Measurements from ENCODE around the gene ASB3.
"Not testable (repeated sequence)": the region's sequence is repeated elsewhere in the genome, so short reads cannot be mapped to it uniquely, and the experiment has no call there.

The ASB3 gene

GRCh38 chr2:53740170-53740569 is 46.6 kb downstream of the ASB3 start:
- no peak for DNase-seq (ENCODE audit: low read depth in 2 of 3, low spot score in 2 of 3)

GRCh38 chr2:53739032-53739431 is 47.7 kb downstream of the ASB3 start:
- DNase-seq (ENCODE audit: low read depth in 2 of 3, low spot score in 2 of 3) = no peak

DNA sequence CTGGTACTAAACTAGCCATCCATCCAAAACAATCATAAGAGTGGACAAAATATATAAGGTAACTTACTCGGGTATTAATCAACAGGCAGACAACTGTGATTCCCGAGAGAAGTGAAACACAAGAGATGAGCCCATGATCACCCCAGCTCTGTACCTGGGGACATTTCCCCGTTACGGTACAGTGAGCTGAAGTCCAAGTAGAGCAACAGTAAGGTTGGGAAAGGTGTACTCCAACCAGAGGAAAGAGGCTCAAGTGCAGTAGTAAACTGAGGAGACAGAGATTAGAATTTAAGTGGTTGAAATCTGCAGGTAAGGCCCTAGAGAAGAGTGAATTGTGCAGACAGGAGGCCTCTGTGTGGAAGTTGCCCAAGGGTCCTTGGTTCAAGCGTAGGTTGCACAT is 49.7 kb downstream of the ASB3 start:
- DNase-seq (ENCODE audit: low read depth in 2 of 3, low spot score in 2 of 3) = no peak

- DNase-seq (ENCODE audit: low read depth in 2 of 3, low spot score in 2 of 3) = no peak
Measured at GRCh38 chr2:53729143-53729762, 57.5 kb downstream of the ASB3 start.

GRCh38 chr2:53727921-53728320 is 58.8 kb downstream of the ASB3 start:
- no peak for DNase-seq (ENCODE audit: low read depth in 2 of 3, low spot score in 2 of 3)

DNA sequence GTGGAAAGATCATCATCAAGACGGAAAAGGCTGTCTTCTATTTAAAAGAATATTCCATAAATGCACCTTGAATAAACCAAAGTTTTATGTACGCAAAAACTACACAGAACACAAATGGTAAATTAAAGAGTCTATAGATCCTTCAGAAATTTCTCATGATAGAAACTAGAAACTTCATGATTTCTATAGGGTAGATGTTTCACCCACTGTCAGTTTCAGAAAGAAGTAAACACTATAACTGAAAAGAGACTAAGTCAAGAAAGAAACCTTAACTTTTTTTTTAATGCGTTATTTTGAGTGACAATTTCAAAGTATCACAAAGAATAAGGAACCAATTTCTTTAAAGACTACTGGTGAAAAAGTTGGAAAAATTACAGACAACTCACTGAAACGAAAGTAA is 61.1 kb downstream of the ASB3 start:
- DNase-seq (ENCODE audit: low read depth in 2 of 3, low spot score in 2 of 3) = no peak

GRCh38 chr2:53724536-53724935 is 62.2 kb downstream of the ASB3 start:
- no peak for DNase-seq (ENCODE audit: low read depth in 2 of 3, low spot score in 2 of 3)

DNA sequence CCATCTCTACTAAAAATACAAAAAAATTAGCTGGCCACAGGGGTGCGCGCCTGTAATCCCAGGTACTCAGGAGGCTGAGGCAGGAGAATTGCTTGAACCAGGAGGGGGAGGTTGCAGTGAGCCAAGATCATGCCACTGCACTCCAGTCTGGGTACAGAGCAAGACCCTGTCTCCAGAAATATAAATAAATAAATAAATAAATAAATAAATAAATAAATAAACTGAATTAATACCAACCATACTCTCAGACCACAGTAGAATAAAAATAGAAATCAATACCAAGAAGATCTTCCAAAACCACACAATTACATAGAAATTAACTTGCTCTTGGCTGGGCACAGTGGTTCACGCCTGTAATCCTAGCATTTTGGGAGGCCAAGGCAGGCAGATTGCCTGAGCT is 65.8 kb downstream of the ASB3 start:
- DNase-seq (ENCODE audit: low read depth in 2 of 3, low spot score in 2 of 3) = not testable (repeated sequence)

- DNase-seq (ENCODE audit: low read depth in 2 of 3, low spot score in 2 of 3) = no peak
Measured at GRCh38 chr2:53715568-53715967, 71.2 kb downstream of the ASB3 start.

- no peak for DNase-seq (ENCODE audit: low read depth in 2 of 3, low spot score in 2 of 3)
Measured at GRCh38 chr2:53711271-53711780, 75.4 kb downstream of the ASB3 start.

DNA sequence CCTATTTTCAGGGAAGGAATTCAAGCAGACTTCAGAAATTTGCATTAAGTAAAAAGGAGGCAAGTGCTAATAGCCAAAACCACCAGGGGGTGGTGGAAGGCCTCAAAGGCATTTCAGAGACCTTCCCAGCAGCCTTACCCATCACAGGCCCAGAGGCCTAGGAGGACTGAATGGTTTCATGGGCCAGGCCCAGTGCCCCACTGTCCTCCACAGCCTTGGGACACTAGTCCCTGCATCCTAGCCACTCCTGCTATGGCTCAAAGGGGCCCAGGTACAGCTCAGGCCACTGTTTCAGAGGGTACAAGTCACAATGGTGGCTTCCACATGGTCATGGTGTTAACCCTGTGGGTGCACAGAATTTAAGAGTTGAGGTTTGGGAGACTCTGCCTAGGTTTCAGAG is 77.8 kb downstream of the ASB3 start:
- DNase-seq (ENCODE audit: low read depth in 2 of 3, low spot score in 2 of 3) = no peak

DNA sequence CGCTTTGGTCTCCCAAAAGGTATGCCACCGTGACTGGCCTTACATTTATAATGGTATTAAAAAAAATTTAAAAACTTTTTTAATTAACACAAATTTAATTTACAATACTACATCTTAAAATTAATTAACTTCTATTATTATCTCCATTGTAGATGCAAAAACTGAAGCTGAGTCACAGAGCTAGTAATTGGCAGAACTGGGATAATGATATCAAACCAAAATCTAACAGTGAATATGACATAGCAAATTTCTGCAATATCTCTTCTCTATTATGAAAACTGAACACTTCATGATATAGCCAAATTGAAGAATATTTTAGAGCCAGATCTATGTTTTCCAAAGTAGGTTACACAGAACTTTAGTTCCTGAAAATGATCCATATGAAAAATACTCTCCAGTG is 85.5 kb downstream of the ASB3 start:
- no peak for DNase-seq (ENCODE audit: low read depth in 2 of 3, low spot score in 2 of 3)

DNA sequence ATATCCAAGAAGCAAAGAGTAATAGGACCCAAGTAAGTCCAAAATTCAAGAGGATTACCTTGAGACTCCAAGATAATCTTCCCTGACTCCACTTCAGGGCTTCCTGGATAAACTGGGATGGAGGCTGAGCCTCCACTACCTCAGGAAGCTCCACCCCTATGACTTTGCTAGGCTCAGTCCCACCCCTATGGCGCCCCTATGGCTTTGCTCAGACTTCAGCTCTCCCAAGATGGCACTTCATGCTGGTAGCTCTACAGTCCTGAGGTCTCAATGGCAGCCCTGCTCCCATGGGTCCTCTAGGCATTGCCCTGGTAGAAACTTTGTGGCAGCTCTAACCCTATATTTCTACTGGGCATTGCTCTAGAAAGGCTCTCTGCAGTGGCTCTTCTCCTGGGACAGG is 89.1 kb downstream of the ASB3 start:
- DNase-seq (ENCODE audit: low read depth in 2 of 3, low spot score in 2 of 3) = no peak

GRCh38 chr2:53697092-53697491 is 89.7 kb downstream of the ASB3 start:
- no peak for DNase-seq (ENCODE audit: low read depth in 2 of 3, low spot score in 2 of 3)

GRCh38 chr2:53695575-53695974 is 91.2 kb downstream of the ASB3 start:
- no peak for DNase-seq (ENCODE audit: low read depth in 2 of 3, low spot score in 2 of 3)

GRCh38 chr2:53694096-53694771 is 92.5 kb downstream of the ASB3 start:
- DNase-seq (ENCODE audit: low read depth in 2 of 3, low spot score in 2 of 3) = no peak

DNA sequence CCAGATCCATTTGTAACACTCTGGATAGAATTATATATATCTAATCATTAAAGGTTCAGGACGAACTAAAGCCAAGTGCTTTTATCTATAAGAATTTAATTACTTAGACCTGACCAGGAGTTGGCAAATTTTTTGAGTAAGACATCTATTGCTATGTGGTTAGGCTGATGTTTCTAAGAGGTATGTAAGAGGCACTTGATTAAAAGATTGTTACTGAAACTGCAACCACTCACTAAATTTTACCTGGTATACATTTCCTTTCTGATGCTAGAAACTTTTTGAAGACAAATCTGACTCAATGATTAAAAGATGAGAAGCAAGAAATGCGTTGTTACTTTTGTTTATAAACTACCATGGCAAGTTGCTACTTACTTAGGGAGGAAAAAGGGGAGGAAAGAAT is 95.9 kb downstream of the ASB3 start:
- DNase-seq (ENCODE audit: low read depth in 2 of 3, low spot score in 2 of 3) = no peak

- DNase-seq (ENCODE audit: low read depth in 2 of 3, low spot score in 2 of 3) = no peak
Measured at GRCh38 chr2:53672881-53673522, 113.8 kb downstream of the ASB3 start.

DNA sequence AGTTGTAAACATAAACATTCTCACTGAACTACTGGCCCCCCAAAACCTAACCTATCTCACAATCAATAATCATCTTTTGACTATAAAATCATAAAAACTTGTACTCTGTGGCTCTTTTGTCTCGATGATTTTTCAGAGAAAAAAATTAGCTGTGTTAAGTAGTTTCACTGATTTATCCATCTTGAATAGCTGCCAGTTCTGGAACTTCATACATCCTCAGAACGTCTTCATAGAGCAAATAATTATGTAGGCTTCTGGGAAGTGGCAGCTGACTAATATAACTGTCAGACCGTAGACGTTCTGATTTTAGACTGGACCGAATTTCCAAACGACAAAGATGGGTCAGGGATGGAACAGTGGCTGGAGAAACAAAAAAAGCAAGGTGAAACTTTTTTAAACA is 116.4 kb downstream of the ASB3 start:
- DNase-seq (ENCODE audit: low read depth in 2 of 3, low spot score in 2 of 3) = no peak

DNA sequence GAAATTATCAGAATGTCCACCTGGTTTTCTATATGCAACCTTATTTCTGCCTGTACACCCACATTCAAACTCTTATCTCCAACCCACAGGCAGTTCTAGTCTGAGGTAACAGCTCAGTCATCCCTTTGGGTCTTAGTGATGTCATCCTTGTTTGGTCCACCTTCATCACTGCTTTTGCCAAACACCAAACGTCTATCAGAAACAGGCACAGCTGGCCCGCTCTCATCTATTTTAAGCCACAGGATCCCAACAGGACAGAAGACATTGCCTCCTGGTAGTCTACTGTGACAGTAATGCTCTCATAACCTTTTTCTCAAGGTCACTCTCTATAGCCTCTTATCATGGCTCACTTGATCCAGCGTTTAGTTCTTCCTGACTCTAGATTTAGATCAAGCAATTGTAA is 118.1 kb downstream of the ASB3 start:
- no peak for DNase-seq (ENCODE audit: low read depth in 2 of 3, low spot score in 2 of 3)

DNA sequence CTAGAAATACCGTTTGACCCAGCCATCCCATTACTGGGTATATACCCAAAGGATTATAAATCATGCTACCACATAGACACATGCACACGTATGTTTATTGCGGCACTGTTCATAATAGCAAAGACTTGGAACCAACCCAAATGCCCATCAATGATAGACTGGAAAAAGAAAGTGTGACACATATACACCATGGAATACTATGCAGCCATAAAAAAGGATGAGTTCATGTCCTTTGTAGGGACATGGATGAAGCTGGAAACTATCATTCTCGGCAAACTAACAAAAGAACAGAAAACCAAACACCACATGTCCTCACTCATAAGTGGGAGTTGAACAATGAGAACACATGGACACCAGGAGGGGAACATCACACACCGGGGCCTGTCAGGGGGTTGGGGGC is 119.6 kb downstream of the ASB3 start:
- DNase-seq (ENCODE audit: low read depth in 2 of 3, low spot score in 2 of 3) = not testable (repeated sequence)

DNA sequence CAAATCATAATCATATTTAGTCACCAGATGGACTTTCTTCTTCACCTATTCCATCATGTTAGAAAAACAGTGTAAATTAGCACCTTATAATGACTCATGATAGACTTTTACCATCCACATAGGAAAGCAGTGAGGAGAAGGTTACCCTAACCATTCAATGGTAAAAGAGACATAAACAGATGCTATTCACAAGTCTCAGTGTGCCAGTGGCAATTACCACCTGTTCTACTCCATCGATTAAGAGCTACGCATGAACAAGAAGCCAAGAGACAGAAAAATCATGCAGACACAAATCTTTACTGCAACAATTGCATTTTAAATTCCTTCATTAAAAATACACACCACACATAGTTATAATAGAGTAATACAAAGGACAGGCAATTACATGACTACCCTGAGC is 125.9 kb downstream of the ASB3 start:
- no peak for DNase-seq (ENCODE audit: low read depth in 2 of 3, low spot score in 2 of 3)
